GM23248 (cell line): Measurements from ENCODE around the gene MED12L.

Source experiments
- EZH2 ChIP-seq: fragments of 200-600 bp; sonication (generic); IDR thresholded peaks from 2 replicates; pipeline ENCODE4 v1.6.1; 2018; ENCODE audit warnings: antibody characterized with exemption, mild to moderate bottlenecking; ENCODE audit not compliant: insufficient read depth, poor library complexity, severe bottlenecking
- EZH2phosphoT487 ChIP-seq: fragments of 200-600 bp; sonication (generic); IDR thresholded peaks from 2 replicates; pipeline ENCODE4 v1.6.1; 2018; ENCODE audit warnings: antibody characterized with exemption, moderate library complexity, mild to moderate bottlenecking, low read depth; ENCODE audit not compliant: insufficient read depth

DNA sequence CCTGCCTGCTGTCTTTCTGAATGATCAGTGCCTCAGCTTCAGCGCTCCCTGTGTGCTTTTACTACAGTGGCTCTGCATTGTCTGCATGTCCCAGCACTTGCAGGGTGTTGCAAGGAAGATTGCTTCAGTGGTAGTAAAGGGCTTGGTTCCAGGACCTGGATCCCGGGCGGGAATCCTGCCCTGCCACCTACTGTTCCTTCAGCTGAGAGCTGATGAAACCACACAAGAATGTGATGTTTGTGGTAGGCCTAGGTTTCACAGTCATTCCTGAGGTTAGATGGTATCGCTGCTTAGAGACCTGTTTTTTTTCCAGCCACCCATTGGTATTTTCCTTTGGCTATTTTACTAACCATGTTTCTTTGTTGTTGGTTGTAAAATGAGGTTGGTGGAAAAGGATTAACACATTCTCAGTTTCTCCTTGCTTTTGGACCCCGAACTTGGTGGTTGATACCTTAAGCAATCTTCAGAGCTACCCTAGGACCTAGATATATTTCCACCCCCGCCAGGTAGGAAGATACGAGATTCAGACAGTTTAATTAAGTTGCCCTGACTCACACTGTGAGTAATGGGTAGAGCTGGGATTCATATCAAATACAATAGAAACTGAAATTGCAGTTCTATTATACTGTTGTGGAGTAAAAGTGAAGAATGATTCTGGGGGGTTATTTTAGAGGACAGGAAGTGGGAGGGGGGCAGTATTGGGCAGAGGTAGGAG lies 219.8 kb downstream of the MED12L start:
- TF ChIP-seq EZH2 (no peak), EZH2phosphoT487 (peak; percentile 96)
